SK-N-MC (cell line): ENCODE measurements around the gene ETV5.

Source experiments
- EZH2 ChIP-seq: fragments of 200-600 bp; sonication (generic); IDR thresholded peaks from one replicate; pipeline ENCODE4 v1.6.1; 2017; ENCODE audit warnings: antibody characterized with exemption
- FOXP2 ChIP-seq: optimal IDR thresholded peaks from 2 replicates; pipeline ENCODE3; 2011; ENCODE audit warnings: mild to moderate bottlenecking, moderate library complexity; ENCODE audit not compliant: insufficient read depth; ENCODE audit errors: extremely low read length, control extremely low read depth
- POLR2AphosphoS5 ChIP-seq: IDR thresholded peaks from 2 replicates; pipeline ENCODE4 v1.6.1; 2012; ENCODE audit warnings: mild to moderate bottlenecking, low read depth, low read length, borderline replicate concordance

DNA sequence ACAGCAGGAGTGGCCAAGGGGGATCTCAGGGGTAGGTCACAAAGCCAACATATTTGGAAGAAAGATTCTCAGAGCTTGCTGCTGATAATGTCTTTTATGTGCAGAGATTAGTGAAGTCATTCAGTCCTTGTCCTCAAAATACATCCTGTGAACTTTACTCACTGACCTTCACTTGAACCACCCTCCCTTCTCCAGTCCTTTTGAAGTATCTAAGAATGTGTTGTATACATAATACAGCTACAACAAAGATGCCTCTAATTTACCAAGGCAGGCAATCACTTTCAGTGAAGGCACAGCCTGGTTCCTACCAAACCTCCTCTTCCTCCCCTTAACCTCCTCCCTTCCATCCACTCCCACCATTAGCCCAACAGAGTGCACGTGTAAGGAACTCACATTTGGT is 38.3 kb downstream of the ETV5 start:
- no peak for TF ChIP-seq EZH2
- no peak for TF ChIP-seq POLR2AphosphoS5
- no peak for TF ChIP-seq FOXP2
